ENCODE results near the gene PLXNA4. TPM values are rescaled to one million over a fixed set of nuclear protein-coding genes. Genes with fewer than 3 reads are reported as not detected.

Gene PLXNA4
- total RNA-seq, 1 donor from 2014 or later, result 0.21 TPM

DNA sequence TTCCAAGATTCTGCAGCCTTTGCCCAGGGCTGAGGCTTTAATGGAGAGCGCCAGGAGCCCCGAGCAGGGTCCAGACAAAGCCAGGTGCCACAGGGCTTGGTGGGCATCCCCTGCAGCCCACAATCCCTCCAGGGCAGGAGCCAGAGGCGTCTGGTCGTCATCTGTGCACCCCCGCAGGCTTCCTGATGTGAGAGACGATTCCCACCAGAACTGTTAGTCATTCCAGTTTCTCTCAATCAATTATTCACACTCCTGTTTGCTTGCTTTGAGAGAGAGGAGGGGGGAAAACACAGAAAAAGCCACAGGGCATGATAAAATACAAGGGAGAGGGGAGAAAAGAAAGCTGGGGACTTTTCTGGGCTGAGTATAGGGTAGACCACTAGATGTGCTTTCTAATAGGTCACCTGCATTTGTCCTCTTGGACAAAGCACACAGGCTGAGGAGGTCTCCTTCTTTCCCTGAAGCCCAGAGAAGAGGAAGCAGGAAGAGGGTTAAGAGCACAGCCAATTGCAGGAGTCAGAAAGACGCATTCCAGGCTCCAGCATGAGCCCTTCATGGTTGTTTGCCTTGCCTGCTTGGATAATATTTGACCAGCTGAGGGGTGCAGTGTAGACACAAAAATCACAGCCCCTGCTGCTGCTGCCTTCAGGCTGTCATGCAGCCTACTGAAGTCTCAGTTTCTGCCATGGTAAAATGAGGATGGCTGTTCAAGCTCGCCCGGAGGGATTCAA lies 194.4 kb downstream of the PLXNA4 start:
- no peak overlapping the region for H3K27ac Mint-ChIP-seq
- H3K4me1 Mint-ChIP-seq (ENCODE audit: low read depth), result no peaks in the 10 kb centered on the region
- no peaks in the 10 kb centered on the region for H3K9me3 Mint-ChIP-seq
- intact Hi-C loops (cut with micrococcal nuclease), result no loop called here
- peaks cover 29% of the 10 kb centered on the region for H3K27me3 Mint-ChIP-seq (ENCODE audit: low read depth)
- no peak for DNase-seq (ENCODE audit: low spot score)
- no peak overlapping the region for H3K4me3 Mint-ChIP-seq (ENCODE audit: low read depth)
- no peaks in the 10 kb centered on the region for H3K36me3 Mint-ChIP-seq (ENCODE audit: low read depth)

DNA sequence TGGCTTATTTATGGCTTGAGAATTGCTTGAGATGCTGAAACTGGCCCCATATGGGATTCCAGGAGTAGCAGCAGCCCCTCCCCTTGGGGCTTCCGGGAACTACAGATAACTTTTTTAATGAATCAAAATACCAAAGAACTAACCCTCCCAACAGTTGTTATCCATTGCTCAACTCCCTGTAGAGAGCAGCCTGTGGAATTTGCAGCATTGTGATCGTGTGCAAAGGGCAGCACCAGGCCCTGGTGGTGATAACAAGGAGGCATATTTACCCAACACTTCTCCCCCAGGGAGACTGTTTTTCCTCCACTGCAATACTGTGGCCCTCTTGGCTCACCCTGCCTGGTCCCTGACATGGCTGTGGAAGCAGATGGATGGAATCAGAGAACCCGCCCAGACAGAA lies 196.2 kb downstream of the PLXNA4 start:
- H3K27me3 Mint-ChIP-seq (ENCODE audit: low read depth), result peaks cover 31% of the 10 kb centered on the region
- DNase-seq (ENCODE audit: low spot score), result no peak
- no peaks in the 10 kb centered on the region for H3K9me3 Mint-ChIP-seq
- H3K4me1 Mint-ChIP-seq (ENCODE audit: low read depth), result no peaks in the 10 kb centered on the region
- H3K36me3 Mint-ChIP-seq (ENCODE audit: low read depth), result no peaks in the 10 kb centered on the region
- intact Hi-C loops (cut with micrococcal nuclease), result no loop called here
- H3K4me3 Mint-ChIP-seq (ENCODE audit: low read depth), result no peak overlapping the region
- no peak overlapping the region for H3K27ac Mint-ChIP-seq

DNA sequence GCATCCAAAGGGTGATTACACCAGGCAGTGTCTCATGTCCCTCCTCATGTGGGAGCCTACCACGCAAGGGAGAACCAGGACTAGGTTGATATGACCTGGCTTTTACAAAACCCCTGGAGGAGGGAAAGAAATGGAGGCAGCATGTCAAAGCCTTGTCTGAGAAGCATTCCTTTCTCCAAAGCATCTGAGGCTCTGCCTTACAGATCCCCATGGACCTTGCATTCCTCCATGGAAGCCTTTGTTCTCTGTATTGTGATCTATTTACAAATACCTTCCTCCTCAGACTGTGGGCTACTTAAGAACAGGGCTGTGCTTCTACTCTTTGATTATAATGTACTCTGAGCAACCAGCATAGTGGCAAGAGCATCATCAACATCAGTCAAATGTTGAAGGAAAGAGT lies 197.0 kb downstream of the PLXNA4 start:
- intact Hi-C loops (cut with micrococcal nuclease), result no loop called here
- no peak overlapping the region for H3K27ac Mint-ChIP-seq
- H3K4me1 Mint-ChIP-seq (ENCODE audit: low read depth), result no peaks in the 10 kb centered on the region
- H3K9me3 Mint-ChIP-seq, result no peaks in the 10 kb centered on the region
- no peaks in the 10 kb centered on the region for H3K36me3 Mint-ChIP-seq (ENCODE audit: low read depth)
- H3K27me3 Mint-ChIP-seq (ENCODE audit: low read depth), result peaks cover 31% of the 10 kb centered on the region
- no peak overlapping the region for H3K4me3 Mint-ChIP-seq (ENCODE audit: low read depth)
- no peak for DNase-seq (ENCODE audit: low spot score)

DNA sequence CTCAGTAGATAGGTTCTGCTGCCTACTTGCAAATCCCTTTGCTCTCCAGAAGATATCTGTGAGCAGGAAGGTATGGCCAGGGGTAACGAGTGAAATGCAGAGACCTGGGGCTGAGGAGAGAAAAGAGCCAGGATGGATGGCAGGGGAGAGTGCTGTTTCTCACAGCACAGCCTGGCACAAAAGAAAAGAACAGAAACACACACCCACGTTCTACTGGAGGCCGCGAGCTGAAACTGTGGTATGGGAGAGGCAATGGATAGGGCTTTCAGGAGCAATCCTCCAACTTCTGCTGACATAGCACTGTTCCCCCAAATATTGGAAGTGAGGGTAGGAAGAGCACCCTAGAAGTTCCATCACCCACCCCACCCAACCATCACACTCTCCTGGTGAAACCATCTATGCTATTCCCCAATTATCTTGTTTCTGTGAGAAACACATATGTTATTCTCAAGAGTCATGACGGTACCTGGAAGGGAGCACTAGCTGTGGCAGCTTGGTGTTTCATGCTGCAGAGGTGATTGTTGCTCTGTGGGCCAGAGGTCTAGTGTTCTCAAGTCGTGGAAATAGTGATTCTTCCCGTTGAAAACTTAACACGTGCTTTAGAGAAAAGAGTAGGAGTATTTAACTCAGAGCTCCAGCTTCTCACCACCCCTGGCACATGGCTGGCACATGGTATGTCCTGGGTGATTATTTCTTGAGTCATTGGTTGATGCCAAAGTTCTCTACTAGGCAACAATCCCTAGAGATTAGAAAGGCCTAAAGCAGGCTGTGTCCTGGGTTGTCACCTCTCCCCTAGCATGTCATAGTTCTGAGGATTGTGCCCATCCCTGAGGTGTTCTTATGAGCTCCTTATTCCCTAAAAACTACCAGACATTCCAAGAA lies 198.3 kb downstream of the PLXNA4 start:
- Mint-ChIP-seq H3K9me3 (no peaks in the 10 kb centered on the region), H3K4me3 (ENCODE audit: low read depth) (no peak overlapping the region), H3K4me1 (ENCODE audit: low read depth) (no peaks in the 10 kb centered on the region), H3K36me3 (ENCODE audit: low read depth) (no peaks in the 10 kb centered on the region), H3K27me3 (ENCODE audit: low read depth) (peaks cover 29% of the 10 kb centered on the region), H3K27ac (no peak overlapping the region)
- no peak for DNase-seq (ENCODE audit: low spot score)
- intact Hi-C loops (cut with micrococcal nuclease), result no loop called here

DNA sequence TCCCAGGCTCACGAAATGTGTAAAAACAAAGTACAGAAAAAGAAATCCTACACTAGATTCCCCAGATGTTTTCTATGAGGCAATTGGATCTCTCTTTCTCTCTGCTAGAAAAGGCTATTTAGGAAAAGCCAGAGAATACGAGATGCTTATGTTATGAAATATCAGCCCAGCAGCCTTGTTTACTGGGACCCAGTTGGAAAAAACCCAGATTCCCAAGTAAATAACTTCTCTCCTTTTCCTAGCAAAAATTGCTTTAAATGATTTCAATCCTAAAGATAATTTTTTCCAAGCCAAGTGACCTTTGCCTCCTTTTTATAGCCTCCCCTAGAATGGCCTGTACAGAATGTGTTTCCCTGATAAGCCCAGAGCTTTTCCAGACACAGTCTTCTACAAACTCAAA lies 199.3 kb downstream of the PLXNA4 start:
- Mint-ChIP-seq H3K27ac (no peak overlapping the region), H3K4me3 (ENCODE audit: low read depth) (no peak overlapping the region), H3K9me3 (no peaks in the 10 kb centered on the region)

DNA sequence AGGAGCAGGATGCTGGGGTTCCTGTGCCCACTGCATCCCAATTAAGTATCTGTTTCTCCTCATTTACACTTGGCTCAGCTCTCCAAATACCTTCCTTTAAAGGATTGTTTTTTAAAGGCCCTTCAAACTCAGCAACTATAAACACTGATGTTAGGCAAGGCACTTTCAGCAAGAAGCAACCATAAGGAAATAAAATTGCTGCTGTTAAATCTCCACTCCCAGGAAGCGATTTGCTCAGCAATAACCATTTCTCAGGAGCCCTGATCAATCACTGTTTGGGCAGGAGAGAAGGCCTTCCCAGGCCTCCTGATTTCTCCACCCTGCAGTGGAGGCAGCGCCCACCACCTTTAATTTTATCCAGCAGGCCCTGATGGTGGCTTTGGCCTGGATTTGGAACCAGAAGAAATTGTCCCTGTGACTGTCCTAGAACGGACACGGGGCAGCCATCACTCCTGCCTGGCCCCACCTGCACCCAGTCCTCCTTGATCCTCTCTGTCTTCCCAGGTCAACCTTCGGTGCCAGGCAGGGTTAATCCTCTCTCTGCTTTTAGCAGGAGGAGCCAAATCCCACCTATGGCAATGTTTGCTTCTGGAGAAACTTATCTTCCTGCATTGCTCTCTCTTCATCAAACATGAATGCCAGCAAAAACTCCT lies 199.8 kb downstream of the PLXNA4 start:
- no peaks in the 10 kb centered on the region for H3K36me3 Mint-ChIP-seq (ENCODE audit: low read depth)
- intact Hi-C loops (cut with micrococcal nuclease), result no loop called here

More for the DNA sequence above, 199.3 kb downstream of the PLXNA4 start:
- no peaks in the 10 kb centered on the region for H3K4me1 Mint-ChIP-seq (ENCODE audit: low read depth)
- no peak for DNase-seq (ENCODE audit: low spot score)
- no peaks in the 10 kb centered on the region for H3K36me3 Mint-ChIP-seq (ENCODE audit: low read depth)
- peaks cover 24% of the 10 kb centered on the region for H3K27me3 Mint-ChIP-seq (ENCODE audit: low read depth)
- intact Hi-C loops (cut with micrococcal nuclease), result no loop called here

DNA sequence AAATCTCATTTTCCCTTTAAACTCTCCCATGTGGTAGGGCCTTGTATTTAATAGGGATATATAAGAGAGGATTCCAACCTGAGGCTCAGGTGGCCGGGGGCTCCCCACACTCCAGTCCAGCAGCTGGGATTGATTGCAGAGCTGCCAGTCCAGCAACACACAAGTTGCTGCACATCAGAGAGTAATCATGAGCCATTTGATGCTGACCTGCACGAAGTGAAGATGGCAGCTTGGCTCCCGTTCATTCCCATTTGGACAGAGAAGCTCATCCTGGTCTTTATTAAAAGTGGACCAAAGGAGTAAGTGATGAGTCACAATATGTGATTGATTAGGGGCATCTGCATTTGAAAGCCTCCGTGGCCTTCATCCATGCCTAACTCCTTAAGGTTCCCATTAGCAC lies 202.4 kb downstream of the PLXNA4 start:
- Mint-ChIP-seq H3K27ac (no peak overlapping the region), H3K36me3 (ENCODE audit: low read depth) (no peaks in the 10 kb centered on the region), H3K4me3 (ENCODE audit: low read depth) (no peak overlapping the region), H3K27me3 (ENCODE audit: low read depth) (peaks cover 14% of the 10 kb centered on the region), H3K4me1 (ENCODE audit: low read depth) (no peaks in the 10 kb centered on the region), H3K9me3 (no peaks in the 10 kb centered on the region)
- DNase-seq (ENCODE audit: low spot score), result no peak
- intact Hi-C loops (cut with micrococcal nuclease), result no loop called here

More for the DNA sequence above, 199.8 kb downstream of the PLXNA4 start:
- Mint-ChIP-seq H3K4me3 (ENCODE audit: low read depth) (no peak overlapping the region), H3K27me3 (ENCODE audit: low read depth) (peaks cover 21% of the 10 kb centered on the region), H3K9me3 (no peaks in the 10 kb centered on the region), H3K4me1 (ENCODE audit: low read depth) (no peaks in the 10 kb centered on the region), H3K27ac (no peak overlapping the region)
- DNase-seq (ENCODE audit: low spot score), result no peak

DNA sequence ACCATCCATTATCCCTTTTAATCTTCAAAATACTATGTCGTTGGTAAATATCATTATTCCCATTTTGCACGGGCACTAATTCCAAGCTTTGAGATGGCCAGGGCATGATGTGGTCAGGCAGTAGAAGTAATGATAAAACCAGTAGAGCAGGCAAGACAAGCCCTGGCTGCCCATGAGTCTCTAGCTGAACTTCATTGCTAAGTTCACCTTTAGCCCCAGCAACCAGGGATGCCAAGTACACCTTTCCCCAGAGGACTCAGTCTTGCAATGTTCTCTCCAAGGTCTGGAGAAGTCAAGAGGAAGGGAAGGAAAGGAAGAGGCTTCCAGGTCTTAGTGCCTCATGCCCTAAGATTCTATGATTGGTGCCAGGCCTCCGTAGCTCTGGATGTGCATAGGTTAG lies 203.2 kb downstream of the PLXNA4 start:
- intact Hi-C loops (cut with micrococcal nuclease), result no loop called here
- peaks cover 14% of the 10 kb centered on the region for H3K27me3 Mint-ChIP-seq (ENCODE audit: low read depth)
- no peak overlapping the region for H3K27ac Mint-ChIP-seq

DNA sequence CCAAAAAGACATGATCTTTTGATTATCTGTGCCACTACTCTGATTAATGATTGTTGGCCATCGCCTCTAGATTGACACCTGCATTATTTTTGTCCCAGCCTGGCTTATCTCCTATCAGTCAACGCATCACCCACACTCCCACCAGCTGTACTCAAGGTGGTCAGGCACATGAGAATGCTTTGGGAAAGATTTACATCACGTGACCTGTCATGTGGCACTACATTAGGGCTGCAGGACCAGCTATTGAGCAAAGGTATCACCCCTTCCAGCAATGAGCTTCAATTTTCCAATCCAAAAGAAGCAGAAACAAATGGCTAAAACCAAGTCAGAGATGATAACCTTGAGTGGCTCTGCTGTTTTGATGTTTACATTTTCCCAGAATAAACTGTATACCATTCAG lies 204.3 kb downstream of the PLXNA4 start:
- DNase-seq (ENCODE audit: low spot score), result no peak
- Mint-ChIP-seq H3K36me3 (ENCODE audit: low read depth) (no peaks in the 10 kb centered on the region), H3K27ac (no peak overlapping the region), H3K4me3 (ENCODE audit: low read depth) (no peak overlapping the region), H3K27me3 (ENCODE audit: low read depth) (peaks cover 12% of the 10 kb centered on the region), H3K9me3 (no peaks in the 10 kb centered on the region), H3K4me1 (ENCODE audit: low read depth) (no peaks in the 10 kb centered on the region)
- intact Hi-C loops (cut with micrococcal nuclease), result no loop called here

More for the DNA sequence above, 203.2 kb downstream of the PLXNA4 start:
- Mint-ChIP-seq H3K9me3 (no peaks in the 10 kb centered on the region), H3K4me3 (ENCODE audit: low read depth) (no peak overlapping the region), H3K36me3 (ENCODE audit: low read depth) (no peaks in the 10 kb centered on the region), H3K4me1 (ENCODE audit: low read depth) (no peaks in the 10 kb centered on the region)
- no peak for DNase-seq (ENCODE audit: low spot score)

DNA sequence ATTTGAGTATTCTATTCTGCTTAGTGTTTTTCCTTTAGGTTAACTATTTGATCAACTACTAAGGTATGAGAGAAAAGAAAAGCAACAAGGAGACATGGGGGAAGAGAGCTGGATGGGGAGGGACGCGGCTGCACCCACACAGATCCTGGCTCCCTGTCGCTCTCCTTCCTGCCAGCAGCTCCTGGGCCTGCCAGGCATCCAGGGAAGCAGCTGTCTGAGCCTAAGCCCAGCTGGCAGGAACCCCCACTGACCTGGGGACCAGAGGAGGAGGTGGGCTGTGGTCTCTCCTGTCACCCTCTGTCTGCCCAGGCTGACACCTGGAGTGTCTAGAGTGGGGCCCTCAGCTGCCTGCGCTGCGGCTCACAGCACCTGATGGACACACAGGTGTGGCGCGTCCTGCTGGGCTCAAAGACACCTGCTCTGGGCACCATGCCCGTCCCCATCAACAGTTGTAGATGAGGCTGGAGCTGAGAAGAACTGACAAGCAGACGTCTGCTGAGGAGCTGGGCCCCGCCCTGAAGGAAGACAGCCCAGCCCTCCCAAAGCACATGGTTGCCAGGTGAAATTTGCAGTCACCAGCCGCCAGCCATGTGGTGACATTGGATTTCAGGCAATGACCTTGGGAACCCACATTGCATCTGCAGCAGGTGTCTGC lies 207.9 kb downstream of the PLXNA4 start:
- peaks cover 2% of the 10 kb centered on the region for H3K27me3 Mint-ChIP-seq (ENCODE audit: low read depth)
- DNase-seq (ENCODE audit: low spot score), result no peak
- intact Hi-C loops (cut with micrococcal nuclease), result no loop called here
- no peaks in the 10 kb centered on the region for H3K36me3 Mint-ChIP-seq (ENCODE audit: low read depth)
- H3K4me3 Mint-ChIP-seq (ENCODE audit: low read depth), result no peak overlapping the region
- no peaks in the 10 kb centered on the region for H3K4me1 Mint-ChIP-seq (ENCODE audit: low read depth)
- H3K9me3 Mint-ChIP-seq, result no peaks in the 10 kb centered on the region
- H3K27ac Mint-ChIP-seq, result no peak overlapping the region

DNA sequence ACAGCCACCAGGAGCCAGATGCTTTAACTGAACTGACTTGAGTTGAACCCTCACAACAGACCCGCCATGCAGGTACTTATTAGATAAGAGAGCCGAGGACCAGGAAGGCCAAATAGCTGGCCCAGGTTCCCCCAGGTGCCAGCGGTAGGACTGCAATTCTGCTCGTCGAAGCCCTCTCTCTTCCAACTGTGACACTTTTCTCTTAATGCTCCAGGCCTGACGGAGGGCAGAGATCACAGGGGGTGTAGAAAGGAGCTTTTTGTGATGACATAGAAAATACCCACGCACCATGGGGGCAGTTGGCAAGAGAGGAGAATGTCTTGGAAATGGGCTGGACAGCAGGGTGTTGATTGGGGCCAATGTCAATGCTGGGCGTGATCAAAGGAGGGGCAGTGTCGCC lies 208.5 kb downstream of the PLXNA4 start:
- H3K4me3 Mint-ChIP-seq (ENCODE audit: low read depth), result no peak overlapping the region
- no peak for DNase-seq (ENCODE audit: low spot score)
- no peak overlapping the region for H3K27ac Mint-ChIP-seq

DNA sequence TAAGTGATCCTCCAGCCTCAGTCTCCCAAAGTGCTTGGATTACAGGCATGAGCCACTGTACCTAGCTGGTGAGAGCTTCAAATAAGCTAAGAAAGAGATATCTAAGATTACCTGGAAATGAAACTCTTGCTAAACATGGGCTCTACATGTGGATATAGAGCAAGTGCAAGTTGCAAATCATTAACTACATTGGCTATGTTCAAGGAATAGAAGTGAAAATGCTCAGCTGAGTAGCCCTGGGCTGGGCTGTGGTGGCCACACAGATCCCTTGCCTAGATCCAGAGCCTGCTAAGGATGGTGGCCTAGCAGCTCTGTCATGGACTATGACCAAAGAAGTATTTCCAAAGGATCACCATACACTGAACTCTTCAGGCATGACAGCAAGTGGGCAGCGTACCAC lies 209.3 kb downstream of the PLXNA4 start:
- H3K4me1 Mint-ChIP-seq (ENCODE audit: low read depth), result no peaks in the 10 kb centered on the region
- no peak overlapping the region for H3K27ac Mint-ChIP-seq
- intact Hi-C loops (cut with micrococcal nuclease), result no loop called here
- H3K9me3 Mint-ChIP-seq, result no peaks in the 10 kb centered on the region
- DNase-seq (ENCODE audit: low spot score), result no peak
- H3K4me3 Mint-ChIP-seq (ENCODE audit: low read depth), result no peak overlapping the region
- H3K27me3 Mint-ChIP-seq (ENCODE audit: low read depth), result peaks cover 5% of the 10 kb centered on the region
- H3K36me3 Mint-ChIP-seq (ENCODE audit: low read depth), result no peaks in the 10 kb centered on the region

More for the DNA sequence above, 208.5 kb downstream of the PLXNA4 start:
- Mint-ChIP-seq H3K4me1 (ENCODE audit: low read depth) (no peaks in the 10 kb centered on the region), H3K9me3 (no peaks in the 10 kb centered on the region), H3K27me3 (ENCODE audit: low read depth) (peaks cover 2% of the 10 kb centered on the region), H3K36me3 (ENCODE audit: low read depth) (no peaks in the 10 kb centered on the region)
- intact Hi-C loops (cut with micrococcal nuclease), result no loop called here

Measured in activated T-helper 2 cell treated with anti-CD3 and anti-CD28 coated beads, Interferon-gamma antibody, Interleukin-2, Interleukin-4, amounts not matched to agents 10 μg/mL and 5 μg/mL and 100 μg/mL, durations not matched to agents 14 hours and 24 hours and 36 hours (primary cell).